Measurements from ENCODE around the gene ESR2.
A peak's percentile ranks its signal among the peaks of the same experiment; 100 is the strongest.

ESR2 gene

GRCh38 chr14:64114166-64114565 lies 180.0 kb downstream of the ESR2 start:
- no peak overlapping the region for H2BK12ac ChIP-seq (ENCODE audit: low read length in 2 of 2)
- no peaks in the 10 kb centered on the region for H3K27me3 ChIP-seq (ENCODE audit: control insufficient read depth in 1 of 2, insufficient read depth in 1 of 2, low read length in 2 of 2)
- no peak overlapping the region for H3K27ac ChIP-seq (ENCODE audit: low read length, poor library complexity, severe bottlenecking)
- no peak overlapping the region for H3K9ac ChIP-seq (ENCODE audit: low read length)
- no peak overlapping the region for H2BK120ac ChIP-seq (ENCODE audit: low read depth, low read length)
- no peak overlapping the region for H4K8ac ChIP-seq (ENCODE audit: low read length)
- no peak overlapping the region for H2BK15ac ChIP-seq (ENCODE audit: low read depth, poor library complexity, severe bottlenecking)
- H3K79me1 ChIP-seq (replicated peaks; ENCODE audit: low read length, poor library complexity, severe bottlenecking) = no peaks in the 10 kb centered on the region
- no peak overlapping the region for H2AFZ ChIP-seq (ENCODE audit: low read depth, low read length)
- peaks cover 0 to 8% of the 10 kb centered on the region in 2 experiments for H3K36me3 ChIP-seq (ENCODE audit: control insufficient read depth in 1 of 2, insufficient read depth in 2 of 2, low read depth in 1 of 2, low read length in 2 of 2)
- WGBS = 70% methylated on average over 9 of the region's 9 CpGs
- no peak overlapping the region for H2AK5ac ChIP-seq (ENCODE audit: low read length, severe bottlenecking)
- no peak overlapping the region for H2BK5ac ChIP-seq (ENCODE audit: low read depth, low read length, poor library complexity, severe bottlenecking)
- H3K4ac ChIP-seq (ENCODE audit: low read depth in 1 of 2, low read length in 2 of 2) = no peak overlapping the region
- peaks cover 13% of the 10 kb centered on the region for H3K4me1 ChIP-seq (ENCODE audit: control insufficient read depth, insufficient read depth, low read depth, low read length)
- no peaks in the 10 kb centered on the region for H3K9me3 ChIP-seq (ENCODE audit: control insufficient read depth, low read length)
- H3K23ac ChIP-seq (ENCODE audit: low read length in 2 of 2) = no peak overlapping the region
- no peak overlapping the region for H4K91ac ChIP-seq (ENCODE audit: low read length)
- H3K4me3 ChIP-seq (ENCODE audit: insufficient read depth in 1 of 2, low read depth in 1 of 2, low read length in 2 of 2) = no peak overlapping the region
- H3K4me2 ChIP-seq (ENCODE audit: low read length, poor library complexity, severe bottlenecking) = no peak overlapping the region
- H3K14ac ChIP-seq (ENCODE audit: low read length in 2 of 2) = no peak overlapping the region
- DNase-seq = peak; percentile 64
- H3K18ac ChIP-seq (ENCODE audit: low read depth in 1 of 2, low read length in 2 of 2) = peak overlapping the region in 1 of 2 experiments; percentile 31

DNA sequence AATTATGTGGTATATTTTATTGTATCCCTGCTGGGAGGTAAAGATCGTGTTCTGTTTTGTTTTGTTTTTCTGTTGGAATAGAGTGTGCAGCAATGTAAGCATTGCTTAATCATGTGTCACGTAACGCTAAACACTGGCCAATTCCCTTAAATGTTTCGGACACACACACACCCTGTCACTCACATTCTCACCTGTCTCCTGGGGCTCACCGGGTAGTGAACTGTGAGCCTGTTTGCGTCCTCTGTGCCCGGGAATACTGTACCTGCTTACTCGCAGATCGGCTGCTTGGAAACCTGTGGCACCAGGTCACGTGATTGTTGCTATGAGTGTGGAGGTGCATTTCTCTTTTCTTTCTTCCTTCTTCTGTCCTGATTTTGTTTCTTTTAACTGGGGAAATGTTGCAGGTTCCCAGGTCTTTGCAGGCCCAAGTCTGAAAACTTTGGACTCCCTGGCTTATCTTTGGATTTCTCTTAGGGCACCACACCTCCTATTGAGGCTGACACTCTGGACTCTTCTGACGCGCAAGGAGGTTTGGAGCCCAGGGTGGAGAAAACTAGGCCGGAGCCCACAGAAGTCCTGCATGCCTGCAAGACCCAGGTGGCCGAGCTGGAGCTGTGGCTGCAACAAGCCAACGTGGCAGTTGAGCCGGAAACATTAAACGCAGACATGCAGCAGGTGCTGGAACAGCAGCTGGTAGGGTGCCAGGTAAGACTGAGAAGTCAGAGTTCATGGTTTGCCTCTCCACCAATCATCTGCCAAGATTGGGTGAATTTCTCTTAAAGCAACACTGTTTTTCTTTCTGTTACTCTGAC lies 181.1 kb downstream of the ESR2 start:
- Histone ChIP-seq H3K79me1 (replicated peaks; ENCODE audit: low read length, poor library complexity, severe bottlenecking) (no peaks in the 10 kb centered on the region), H2BK5ac (ENCODE audit: low read depth, low read length, poor library complexity, severe bottlenecking) (no peak overlapping the region), H3K18ac (ENCODE audit: low read depth in 1 of 2, low read length in 2 of 2) (peak overlapping the region in 1 of 2 experiments; percentile 30), H3K4me1 (ENCODE audit: control insufficient read depth, insufficient read depth, low read depth, low read length) (peaks cover 11% of the 10 kb centered on the region), H3K36me3 (ENCODE audit: control insufficient read depth in 1 of 2, insufficient read depth in 2 of 2, low read depth in 1 of 2, low read length in 2 of 2) (peaks cover 0 to 8% of the 10 kb centered on the region in 2 experiments), H4K91ac (ENCODE audit: low read length) (peak overlapping the region; percentile 61), H2AFZ (ENCODE audit: low read depth, low read length) (no peak overlapping the region), H2AK5ac (ENCODE audit: low read length, severe bottlenecking) (peak overlapping the region; percentile 5), H3K9ac (ENCODE audit: low read length) (no peak overlapping the region), H3K4ac (ENCODE audit: low read depth in 1 of 2, low read length in 2 of 2) (no peak overlapping the region), H3K27ac (ENCODE audit: low read length, poor library complexity, severe bottlenecking) (no peak overlapping the region), H3K4me2 (ENCODE audit: low read length, poor library complexity, severe bottlenecking) (no peak overlapping the region), H4K8ac (ENCODE audit: low read length) (no peak overlapping the region), H3K4me3 (ENCODE audit: insufficient read depth in 1 of 2, low read depth in 1 of 2, low read length in 2 of 2) (no peak overlapping the region), H3K14ac (ENCODE audit: low read length in 2 of 2) (no peak overlapping the region), H2BK15ac (ENCODE audit: low read depth, poor library complexity, severe bottlenecking) (no peak overlapping the region), H2BK120ac (ENCODE audit: low read depth, low read length) (no peak overlapping the region), H3K9me3 (ENCODE audit: control insufficient read depth, low read length) (no peaks in the 10 kb centered on the region), H3K23ac (ENCODE audit: low read length in 2 of 2) (no peak overlapping the region), H3K27me3 (ENCODE audit: control insufficient read depth in 1 of 2, insufficient read depth in 1 of 2, low read length in 2 of 2) (no peaks in the 10 kb centered on the region), H2BK12ac (ENCODE audit: low read length in 2 of 2) (no peak overlapping the region)
- 90% methylated on average over 16 of the region's 17 CpGs for WGBS
- DNase-seq = no peak

- Histone ChIP-seq H2AFZ (ENCODE audit: low read depth, low read length) (no peak overlapping the region), H3K9ac (ENCODE audit: low read length) (peak overlapping the region; percentile 24), H3K23ac (ENCODE audit: low read length in 2 of 2) (no peak overlapping the region), H3K9me3 (ENCODE audit: control insufficient read depth, low read length) (no peaks in the 10 kb centered on the region), H2BK120ac (ENCODE audit: low read depth, low read length) (no peak overlapping the region), H4K8ac (ENCODE audit: low read length) (no peak overlapping the region), H2BK5ac (ENCODE audit: low read depth, low read length, poor library complexity, severe bottlenecking) (no peak overlapping the region), H3K14ac (ENCODE audit: low read length in 2 of 2) (no peak overlapping the region), H2AK5ac (ENCODE audit: low read length, severe bottlenecking) (no peak overlapping the region), H3K27me3 (ENCODE audit: control insufficient read depth in 1 of 2, insufficient read depth in 1 of 2, low read length in 2 of 2) (no peaks in the 10 kb centered on the region), H3K27ac (ENCODE audit: low read length, poor library complexity, severe bottlenecking) (no peak overlapping the region), H3K4ac (ENCODE audit: low read depth in 1 of 2, low read length in 2 of 2) (no peak overlapping the region), H3K4me3 (ENCODE audit: insufficient read depth in 1 of 2, low read depth in 1 of 2, low read length in 2 of 2) (no peak overlapping the region), H2BK15ac (ENCODE audit: low read depth, poor library complexity, severe bottlenecking) (no peak overlapping the region), H3K4me1 (ENCODE audit: control insufficient read depth, insufficient read depth, low read depth, low read length) (peaks cover 8% of the 10 kb centered on the region), H3K36me3 (ENCODE audit: control insufficient read depth in 1 of 2, insufficient read depth in 2 of 2, low read depth in 1 of 2, low read length in 2 of 2) (peaks cover 0 to 9% of the 10 kb centered on the region in 2 experiments), H4K91ac (ENCODE audit: low read length) (no peak overlapping the region), H3K79me1 (replicated peaks; ENCODE audit: low read length, poor library complexity, severe bottlenecking) (no peaks in the 10 kb centered on the region), H3K4me2 (ENCODE audit: low read length, poor library complexity, severe bottlenecking) (no peak overlapping the region), H3K18ac (ENCODE audit: low read depth in 1 of 2, low read length in 2 of 2) (no peak overlapping the region), H2BK12ac (ENCODE audit: low read length in 2 of 2) (no peak overlapping the region)
- no peak for DNase-seq
- 100% methylated on average over 1 of the region's 1 CpG for WGBS
Observed at GRCh38 chr14:64110802-64111201, 183.4 kb downstream of the ESR2 start.

GRCh38 chr14:64109819-64110554 lies 184.2 kb downstream of the ESR2 start:
- no peak overlapping the region for H3K4me2 ChIP-seq (ENCODE audit: low read length, poor library complexity, severe bottlenecking)
- H3K9ac ChIP-seq (ENCODE audit: low read length) = no peak overlapping the region
- no peak overlapping the region for H2BK5ac ChIP-seq (ENCODE audit: low read depth, low read length, poor library complexity, severe bottlenecking)
- no peaks in the 10 kb centered on the region for H3K27me3 ChIP-seq (ENCODE audit: control insufficient read depth in 1 of 2, insufficient read depth in 1 of 2, low read length in 2 of 2)
- peaks cover 0 to 7% of the 10 kb centered on the region in 2 experiments for H3K36me3 ChIP-seq (ENCODE audit: control insufficient read depth in 1 of 2, insufficient read depth in 2 of 2, low read depth in 1 of 2, low read length in 2 of 2)
- no peak overlapping the region for H2AFZ ChIP-seq (ENCODE audit: low read depth, low read length)
- WGBS = 86% methylated on average over 1 of the region's 1 CpG
- no peak overlapping the region for H4K8ac ChIP-seq (ENCODE audit: low read length)
- no peak overlapping the region for H2BK15ac ChIP-seq (ENCODE audit: low read depth, poor library complexity, severe bottlenecking)
- no peak overlapping the region for H4K91ac ChIP-seq (ENCODE audit: low read length)
- H3K4me3 ChIP-seq (ENCODE audit: insufficient read depth in 1 of 2, low read depth in 1 of 2, low read length in 2 of 2) = no peak overlapping the region
- H3K4ac ChIP-seq (ENCODE audit: low read depth in 1 of 2, low read length in 2 of 2) = no peak overlapping the region
- no peak overlapping the region for H2AK5ac ChIP-seq (ENCODE audit: low read length, severe bottlenecking)
- no peak overlapping the region for H2BK120ac ChIP-seq (ENCODE audit: low read depth, low read length)
- no peak overlapping the region for H3K14ac ChIP-seq (ENCODE audit: low read length in 2 of 2)
- H3K9me3 ChIP-seq (ENCODE audit: control insufficient read depth, low read length) = no peaks in the 10 kb centered on the region
- no peak overlapping the region for H3K27ac ChIP-seq (ENCODE audit: low read length, poor library complexity, severe bottlenecking)
- H3K4me1 ChIP-seq (ENCODE audit: control insufficient read depth, insufficient read depth, low read depth, low read length) = peaks cover 8% of the 10 kb centered on the region
- H3K23ac ChIP-seq (ENCODE audit: low read length in 2 of 2) = no peak overlapping the region
- H3K18ac ChIP-seq (ENCODE audit: low read depth in 1 of 2, low read length in 2 of 2) = no peak overlapping the region
- DNase-seq = peak; percentile 26
- no peak overlapping the region for H2BK12ac ChIP-seq (ENCODE audit: low read length in 2 of 2)
- no peaks in the 10 kb centered on the region for H3K79me1 ChIP-seq (replicated peaks; ENCODE audit: low read length, poor library complexity, severe bottlenecking)
